GM23338 (cell line): ENCODE results near the gene SST. TPM values are rescaled to one million over a fixed set of nuclear protein-coding genes. Genes with fewer than 3 reads are reported as not detected.

Experiments used
- ATAC-seq: fragments of 200-7000 bp; cut with Tn5 transposase; 3 replicates; pipeline ENCODE4 v1.9.1; 2020
- DNase-seq: peaks from one replicate; pipeline ENCODE4 v3.0.0-alpha.2; 2015; ENCODE audit warnings: low spot score
- H2AFZ ChIP-seq: fragments of 200-600 bp; sonication (generic); 2 replicates; pipeline ENCODE4 v1.8.0; 2016; ENCODE audit warnings: antibody characterized with exemption, mild to moderate bottlenecking, moderate library complexity
- H3F3A ChIP-seq: fragments of 200-600 bp; sonication (generic); replicated peaks from 2 replicates; pipeline ENCODE4 v1.8.0; 2017; ENCODE audit warnings: antibody characterized with exemption, mixed run types, low read depth
- H3K27ac ChIP-seq: fragments of 200-600 bp; sonication (generic); 2 replicates; pipeline ENCODE4 v1.6.1; 2016; ENCODE audit warnings: low read depth
- H3K27me3 ChIP-seq: fragments of 200-600 bp; sonication (generic); 2 replicates; pipeline ENCODE4 v1.8.0; 2016; ENCODE audit warnings: mild to moderate bottlenecking, mixed run types, moderate library complexity; ENCODE audit not compliant: insufficient read depth
- H3K36me3 ChIP-seq: fragments of 200-600 bp; sonication (generic); 2 replicates; pipeline ENCODE4 v1.8.0; 2016; ENCODE audit warnings: mild to moderate bottlenecking; ENCODE audit not compliant: insufficient read depth
- H3K4me1 ChIP-seq: fragments of 200-600 bp; sonication (generic); 2 replicates; pipeline ENCODE4 v1.8.0; 2016; ENCODE audit warnings: mild to moderate bottlenecking, moderate library complexity; ENCODE audit not compliant: insufficient read depth
- H3K4me2 ChIP-seq: fragments of 200-600 bp; sonication (generic); 2 replicates; pipeline ENCODE4 v1.7.1; 2017; ENCODE audit warnings: mixed run types
- H3K4me3 ChIP-seq: fragments of 200-600 bp; sonication (generic); 2 replicates; pipeline ENCODE4 v1.6.1; 2016; ENCODE audit warnings: mixed run types
- H3K79me2 ChIP-seq: fragments of 200-600 bp; sonication (generic); replicated peaks from 2 replicates; pipeline ENCODE4 v1.8.0; 2017; ENCODE audit warnings: mild to moderate bottlenecking; ENCODE audit not compliant: insufficient read depth
- H3K9me2 ChIP-seq: fragments of 200-600 bp; sonication (generic); 2 replicates; pipeline ENCODE4 v1.8.0; 2017; ENCODE audit not compliant: insufficient read depth
- H4K20me1 ChIP-seq: fragments of 200-600 bp; sonication (generic); replicated peaks from 2 replicates; pipeline ENCODE4 v1.8.0; 2017; ENCODE audit warnings: mild to moderate bottlenecking; ENCODE audit not compliant: insufficient read depth
- H3K27ac Mint-ChIP-seq: 2 replicates; pipeline ENCODE4 v1.8.0; 2020; ENCODE audit warnings: inconsistent platforms, mild to moderate bottlenecking, moderate library complexity, mixed read lengths
- H3K27me3 Mint-ChIP-seq: 3 replicates; pipeline ENCODE4 v1.8.0; 2022; ENCODE audit warnings: low read depth, mild to moderate bottlenecking, moderate library complexity, mixed read lengths, inconsistent platforms; ENCODE audit not compliant: insufficient read depth, poor library complexity
- H3K36me3 Mint-ChIP-seq: 3 replicates; pipeline ENCODE4 v1.8.0; 2021; ENCODE audit warnings: low read depth, mild to moderate bottlenecking, inconsistent platforms, moderate library complexity, mixed read lengths
- H3K4me1 Mint-ChIP-seq: 3 replicates; pipeline ENCODE4 v1.8.0; 2020; ENCODE audit warnings: mild to moderate bottlenecking, inconsistent platforms, mixed read lengths
- H3K4me3 Mint-ChIP-seq: 3 replicates; pipeline ENCODE4 v1.8.0; 2021; ENCODE audit warnings: moderate library complexity, mild to moderate bottlenecking, inconsistent platforms, mixed read lengths
- H3K9me3 Mint-ChIP-seq: 3 replicates; pipeline ENCODE4 v1.8.0; 2020; ENCODE audit warnings: moderate library complexity, mild to moderate bottlenecking, inconsistent platforms, mixed read lengths
- CREB1 ChIP-seq: fragments of 250-450 bp; sonication (Bioruptor Pico); IDR thresholded peaks from 2 replicates; pipeline ENCODE4 v1.5.0; 2020; ENCODE audit warnings: low read depth, mild to moderate bottlenecking, moderate library complexity
- CTCF ChIP-seq, 2 experiments: fragments of 200-600 bp in 1 of 2; sonication (generic) in 1 of 2; conservative IDR thresholded peaks; 2 replicates each; pipeline versions ENCODE4 v1.5.1 to v1.6.1; 2016 to 2017; ENCODE audit warnings: antibody characterized with exemption in 2 of 2, low read depth in 2 of 2, mild to moderate bottlenecking in 2 of 2, moderate library complexity in 1 of 2
- ETS1 ChIP-seq: IDR thresholded peaks from 2 replicates; pipeline ENCODE4 v1.6.1; 2016; ENCODE audit warnings: antibody characterized with exemption
- EZH2 ChIP-seq: fragments of 200-600 bp; sonication (generic); IDR thresholded peaks from one replicate; pipeline ENCODE4 v1.8.0; 2017; ENCODE audit warnings: antibody characterized with exemption, mild to moderate bottlenecking, low read depth; ENCODE audit not compliant: unreplicated experiment
- EZH2phosphoT487 ChIP-seq: fragments of 200-600 bp; sonication (generic); IDR thresholded peaks from one replicate; pipeline ENCODE4 v1.8.1; 2018; ENCODE audit warnings: antibody characterized with exemption; ENCODE audit not compliant: unreplicated experiment
- JUNB ChIP-seq: IDR thresholded peaks from one replicate; pipeline ENCODE4 v1.6.1; 2016; ENCODE audit warnings: antibody characterized with exemption; ENCODE audit not compliant: unreplicated experiment
- NANOG ChIP-seq: IDR thresholded peaks from 2 replicates; pipeline ENCODE4 v1.6.1; 2016; ENCODE audit warnings: antibody characterized with exemption, borderline replicate concordance
- POLR2AphosphoS5 ChIP-seq: IDR thresholded peaks from 2 replicates; pipeline ENCODE4 v1.6.1; 2016; ENCODE audit warnings: antibody characterized with exemption, low read depth
- REST ChIP-seq: IDR thresholded peaks from one replicate; pipeline ENCODE4 v1.6.1; 2018; ENCODE audit warnings: antibody characterized with exemption; ENCODE audit not compliant: unreplicated experiment
- STAT1 ChIP-seq: IDR thresholded peaks from one replicate; pipeline ENCODE4 v1.6.1; 2016; ENCODE audit warnings: antibody characterized with exemption; ENCODE audit not compliant: unreplicated experiment
- ZNF114 ChIP-seq: fragments of 250-450 bp; sonication (Bioruptor Pico); IDR thresholded peaks from 2 replicates; pipeline ENCODE4 v1.5.0; 2020; ENCODE audit warnings: mild to moderate bottlenecking, moderate library complexity
- ZNF331 ChIP-seq: fragments of 250-450 bp; sonication (Bioruptor Pico); IDR thresholded peaks from 2 replicates; pipeline ENCODE4 v1.5.0; 2020; ENCODE audit warnings: low read depth, mild to moderate bottlenecking, moderate library complexity
- polyA plus RNA-seq: library from polyadenylated mRNA; unstranded; fragments of >200 nt; fragmentation: Nextera tagmentation; extraction: Ambion mirVana; gene quantifications from 2 replicates; pipeline ENCODE4 v1.2.1, GENCODE V29; 2016
- total RNA-seq: library from RNA; depleted of rRNA; stranded (reverse); fragments of >200 nt; shearing (Covaris generic); gene quantifications from 2 replicates; pipeline ENCODE4 v1.2.3, GENCODE V29; 2014

SST gene
- total and polyA plus RNA-seq, 2 experiments from 2014 or later = 3.9 TPM; not detected in 1

GRCh38 chr3:187640569-187641059 lies 29.6 kb downstream of the SST start:
- Mint-ChIP-seq H3K36me3 (no peaks in the 10 kb centered on the region; the same call in 2 of the 3 replicates), H3K9me3 (peaks cover 5% of the 10 kb centered on the region), H3K4me3 (no peak overlapping the region), H3K27me3 (peaks cover 2% of the 10 kb centered on the region), H3K27ac (no peak overlapping the region), H3K4me1 (no peaks in the 10 kb centered on the region)
- H3K4me2 ChIP-seq = no peak overlapping the region
- H3K36me3 ChIP-seq = no peaks in the 10 kb centered on the region
- no peaks in the 10 kb centered on the region for H4K20me1 ChIP-seq
- H3K27ac ChIP-seq = no peak overlapping the region
- no peaks in the 10 kb centered on the region for H3K27me3 ChIP-seq
- no peaks in the 10 kb centered on the region for H3K4me1 ChIP-seq
- ATAC-seq = no peak
- no peak overlapping the region for H3K4me3 ChIP-seq
- TF ChIP-seq ZNF114 (CRISPR knock-in tag) (no peak), EZH2phosphoT487 (no peak), EZH2 (no peak), CREB1 (CRISPR knock-in tag) (no peak), ETS1 (no peak), ZNF331 (CRISPR knock-in tag) (no peak), NANOG (no peak), POLR2AphosphoS5 (no peak), CTCF (conservative IDR thresholded peaks at IDR 0.05; ENCODE audit: low read depth in 2 of 2) (no peak), JUNB (no peak)
- no peak for DNase-seq
- H3F3A ChIP-seq = no peaks in the 10 kb centered on the region
- H2AFZ ChIP-seq = no peak overlapping the region
- H3K79me2 ChIP-seq = no peaks in the 10 kb centered on the region
- H3K9me2 ChIP-seq = no peaks in the 10 kb centered on the region; the same call in 1 of the 2 replicates

DNA sequence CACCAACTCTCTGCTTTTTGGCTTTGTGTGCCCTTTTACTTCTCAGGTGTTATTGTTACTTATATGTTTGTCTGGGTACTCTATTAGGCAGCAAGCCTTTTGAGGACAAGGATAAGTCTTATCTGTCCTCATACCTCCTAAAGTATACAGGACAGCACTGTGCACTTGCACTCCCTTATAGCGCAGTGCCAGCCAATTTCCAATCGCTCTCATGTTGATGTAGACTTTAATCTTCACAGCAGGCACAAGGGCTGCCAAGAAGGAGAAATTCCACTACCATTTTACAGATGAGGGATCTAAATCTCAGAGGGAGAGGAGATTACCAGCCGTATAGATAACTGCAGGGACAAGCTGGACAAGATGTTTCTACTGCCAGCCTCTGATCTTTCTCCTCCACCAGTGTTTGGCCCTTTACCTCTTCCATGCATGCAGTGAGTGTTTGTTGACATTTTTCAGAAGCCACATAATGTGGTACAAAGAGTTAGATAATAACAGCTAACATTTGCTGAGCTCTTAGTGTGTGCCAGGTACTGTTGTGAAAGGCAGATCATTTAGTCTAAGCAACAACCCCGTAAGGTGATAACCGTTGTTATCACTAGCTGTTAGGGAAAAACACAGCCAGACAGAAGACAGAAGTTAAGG lies 30.1 kb downstream of the SST start:
- H3K4me1 Mint-ChIP-seq = no peaks in the 10 kb centered on the region; the same call in 2 of the 3 replicates
- Histone ChIP-seq H3K79me2 (no peaks in the 10 kb centered on the region), H3K27ac (no peak overlapping the region), H4K20me1 (no peaks in the 10 kb centered on the region), H3K4me2 (no peak overlapping the region), H3K4me1 (no peaks in the 10 kb centered on the region), H3K36me3 (no peaks in the 10 kb centered on the region), H3K9me2 (no peaks in the 10 kb centered on the region; the same call in 1 of the 2 replicates), H3K4me3 (no peak overlapping the region), H3K27me3 (no peaks in the 10 kb centered on the region), H2AFZ (no peak overlapping the region; the same call in 1 of the 2 replicates), H3F3A (no peaks in the 10 kb centered on the region)
- ATAC-seq (no peak), DNase-seq (no peak)
- TF ChIP-seq POLR2AphosphoS5 = no peak
- TF ChIP-seq REST = no peak
- no peak for TF ChIP-seq JUNB
- no peak for TF ChIP-seq CREB1 (CRISPR knock-in tag)
- no peak for TF ChIP-seq ZNF331 (CRISPR knock-in tag)
- no peak for TF ChIP-seq ZNF114 (CRISPR knock-in tag)
- TF ChIP-seq EZH2phosphoT487 = no peak
- no peak for TF ChIP-seq CTCF (conservative IDR thresholded peaks at IDR 0.05; ENCODE audit: low read depth in 2 of 2)
- TF ChIP-seq STAT1 = no peak
- peaks cover 4% of the 10 kb centered on the region for H3K36me3 Mint-ChIP-seq
- H3K27me3 Mint-ChIP-seq = peaks cover 5% of the 10 kb centered on the region
- no peak overlapping the region for H3K4me3 Mint-ChIP-seq
- peaks cover 10% of the 10 kb centered on the region for H3K9me3 Mint-ChIP-seq
- H3K27ac Mint-ChIP-seq = no peak overlapping the region
